ENCODE data around the gene TRMT112.

The TRMT112 gene

DNA sequence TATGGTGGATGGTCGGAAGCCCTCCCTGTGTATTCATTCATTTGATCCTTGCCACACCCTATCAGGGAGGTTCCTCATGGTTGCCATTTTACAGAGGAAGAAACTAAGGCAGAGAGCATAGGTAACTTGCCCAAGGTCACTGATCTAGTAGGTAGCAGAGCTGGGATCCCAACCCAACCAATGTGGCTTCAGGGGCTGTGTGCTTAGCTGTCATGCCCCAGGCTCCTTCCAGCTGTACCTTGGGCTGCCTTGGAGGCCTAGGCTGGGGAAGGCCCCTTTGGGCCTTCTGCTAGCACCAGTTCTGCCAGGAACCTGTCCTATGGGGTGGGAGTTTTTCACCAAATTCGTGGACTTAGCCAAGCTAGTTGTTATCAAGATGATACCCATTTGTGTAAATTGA is 41.5 kb downstream of the TRMT112 start:
- no peak for DNase-seq
- H3K4me1 Mint-ChIP-seq = peaks cover 14% of the 10 kb centered on the region
- no peak overlapping the region for H3K4me3 Mint-ChIP-seq
- TF ChIP-seq, protein P1, sequence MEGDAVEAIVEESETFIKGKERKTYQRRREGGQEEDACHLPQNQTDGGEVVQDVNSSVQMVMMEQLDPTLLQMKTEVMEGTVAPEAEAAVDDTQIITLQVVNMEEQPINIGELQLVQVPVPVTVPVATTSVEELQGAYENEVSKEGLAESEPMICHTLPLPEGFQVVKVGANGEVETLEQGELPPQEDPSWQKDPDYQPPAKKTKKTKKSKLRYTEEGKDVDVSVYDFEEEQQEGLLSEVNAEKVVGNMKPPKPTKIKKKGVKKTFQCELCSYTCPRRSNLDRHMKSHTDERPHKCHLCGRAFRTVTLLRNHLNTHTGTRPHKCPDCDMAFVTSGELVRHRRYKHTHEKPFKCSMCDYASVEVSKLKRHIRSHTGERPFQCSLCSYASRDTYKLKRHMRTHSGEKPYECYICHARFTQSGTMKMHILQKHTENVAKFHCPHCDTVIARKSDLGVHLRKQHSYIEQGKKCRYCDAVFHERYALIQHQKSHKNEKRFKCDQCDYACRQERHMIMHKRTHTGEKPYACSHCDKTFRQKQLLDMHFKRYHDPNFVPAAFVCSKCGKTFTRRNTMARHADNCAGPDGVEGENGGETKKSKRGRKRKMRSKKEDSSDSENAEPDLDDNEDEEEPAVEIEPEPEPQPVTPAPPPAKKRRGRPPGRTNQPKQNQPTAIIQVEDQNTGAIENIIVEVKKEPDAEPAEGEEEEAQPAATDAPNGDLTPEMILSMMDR (IDR thresholded peaks at IDR 0.05) = no peak
- H3K9me3 Mint-ChIP-seq = no peaks in the 10 kb centered on the region
- H3K36me3 Mint-ChIP-seq (ENCODE audit: low read depth) = no peaks in the 10 kb centered on the region
- no peaks in the 10 kb centered on the region for H3K27me3 Mint-ChIP-seq (ENCODE audit: low read depth, poor library complexity)
- no peak overlapping the region for H3K27ac Mint-ChIP-seq

DNA sequence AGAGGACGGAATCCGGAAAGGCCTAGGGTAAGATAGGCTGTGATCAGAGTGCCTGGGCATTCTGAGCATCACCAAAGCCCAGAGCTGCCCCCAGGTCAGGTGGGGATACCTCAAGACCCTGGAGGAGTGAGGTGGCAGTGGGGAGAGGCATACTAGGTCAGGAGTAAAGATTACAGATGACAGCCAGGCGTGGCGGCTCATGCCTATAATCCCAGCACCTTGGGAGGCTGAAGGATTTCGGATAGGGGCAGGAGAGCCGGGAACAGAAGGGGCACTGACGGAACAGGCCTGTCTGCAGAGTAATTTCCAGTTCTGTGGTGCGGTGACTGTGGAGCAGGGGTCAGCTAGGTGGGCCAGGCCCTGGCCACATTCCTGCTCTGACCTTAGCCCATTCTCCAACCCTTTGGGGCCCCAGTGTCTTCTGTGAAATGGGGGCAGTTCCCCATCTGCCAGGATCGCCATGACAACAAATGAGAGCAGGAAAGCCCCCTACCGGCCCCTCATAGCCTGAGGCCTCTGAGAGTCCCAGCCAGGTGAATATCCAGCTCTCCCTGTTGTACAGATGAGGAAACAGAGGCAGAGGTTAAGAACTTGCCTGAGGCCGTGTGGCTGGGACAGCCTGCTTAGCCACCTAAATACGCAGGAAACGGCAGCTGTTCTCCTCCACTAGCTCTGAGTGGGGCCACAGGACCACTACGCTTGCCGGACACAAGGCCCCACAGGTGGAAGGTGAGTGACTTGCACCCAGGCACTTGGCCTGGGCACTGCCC is 42.1 kb downstream of the TRMT112 start:
- TF ChIP-seq, protein P1 (IDR thresholded peaks at IDR 0.05) = no peak
- H3K27me3 Mint-ChIP-seq (ENCODE audit: low read depth, poor library complexity) = no peaks in the 10 kb centered on the region
- no peak for DNase-seq
- H3K4me1 Mint-ChIP-seq = peaks cover 16% of the 10 kb centered on the region
- H3K27ac Mint-ChIP-seq = peak overlapping the region; percentile 22
- no peaks in the 10 kb centered on the region for H3K9me3 Mint-ChIP-seq
- H3K36me3 Mint-ChIP-seq (ENCODE audit: low read depth) = no peaks in the 10 kb centered on the region
- H3K4me3 Mint-ChIP-seq = no peak overlapping the region

DNA sequence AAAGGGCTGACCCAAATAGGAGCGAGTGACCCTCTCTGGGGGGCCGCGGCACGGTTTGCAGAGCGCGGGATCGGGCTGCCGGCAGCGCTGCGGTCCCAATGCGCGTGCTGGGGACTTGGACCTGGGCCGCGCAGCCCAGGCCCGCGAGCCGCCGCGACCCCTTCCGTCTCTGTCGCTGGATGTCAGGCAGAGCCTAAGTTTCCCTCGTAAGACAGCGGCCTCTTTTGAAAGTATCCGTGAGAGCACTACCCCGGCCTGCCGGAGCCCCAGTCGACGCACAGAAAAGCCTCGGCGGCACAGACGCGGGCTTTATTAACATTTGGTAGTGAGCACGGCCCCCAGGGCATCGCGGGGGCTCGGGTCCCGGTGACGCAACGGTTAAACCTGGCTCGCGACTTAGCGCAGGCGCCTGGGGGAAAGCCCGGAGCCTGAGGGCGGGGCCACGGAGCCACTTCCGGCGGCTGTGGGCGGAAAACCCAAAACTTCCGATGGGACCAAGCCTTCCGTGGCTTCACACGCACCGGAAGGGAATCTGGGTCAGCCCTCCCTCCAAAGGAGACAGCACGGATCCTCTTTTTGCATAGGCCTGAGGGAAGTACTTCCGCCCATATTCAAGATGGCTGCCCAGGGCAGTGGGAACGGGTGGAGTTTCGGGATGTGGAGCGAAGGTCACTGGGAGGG is 47.7 kb downstream of the TRMT112 start:
- peak overlapping the region; percentile 100 for H3K27ac Mint-ChIP-seq
- peak; percentile 97 for DNase-seq
- TF ChIP-seq, protein P1 (IDR thresholded peaks at IDR 0.05) = no peak
- H3K36me3 Mint-ChIP-seq (ENCODE audit: low read depth) = no peaks in the 10 kb centered on the region
- no peaks in the 10 kb centered on the region for H3K27me3 Mint-ChIP-seq (ENCODE audit: low read depth, poor library complexity)
- no peaks in the 10 kb centered on the region for H3K9me3 Mint-ChIP-seq
- H3K4me1 Mint-ChIP-seq = peaks cover 34% of the 10 kb centered on the region
- H3K4me3 Mint-ChIP-seq = peak overlapping the region; percentile 97

DNA sequence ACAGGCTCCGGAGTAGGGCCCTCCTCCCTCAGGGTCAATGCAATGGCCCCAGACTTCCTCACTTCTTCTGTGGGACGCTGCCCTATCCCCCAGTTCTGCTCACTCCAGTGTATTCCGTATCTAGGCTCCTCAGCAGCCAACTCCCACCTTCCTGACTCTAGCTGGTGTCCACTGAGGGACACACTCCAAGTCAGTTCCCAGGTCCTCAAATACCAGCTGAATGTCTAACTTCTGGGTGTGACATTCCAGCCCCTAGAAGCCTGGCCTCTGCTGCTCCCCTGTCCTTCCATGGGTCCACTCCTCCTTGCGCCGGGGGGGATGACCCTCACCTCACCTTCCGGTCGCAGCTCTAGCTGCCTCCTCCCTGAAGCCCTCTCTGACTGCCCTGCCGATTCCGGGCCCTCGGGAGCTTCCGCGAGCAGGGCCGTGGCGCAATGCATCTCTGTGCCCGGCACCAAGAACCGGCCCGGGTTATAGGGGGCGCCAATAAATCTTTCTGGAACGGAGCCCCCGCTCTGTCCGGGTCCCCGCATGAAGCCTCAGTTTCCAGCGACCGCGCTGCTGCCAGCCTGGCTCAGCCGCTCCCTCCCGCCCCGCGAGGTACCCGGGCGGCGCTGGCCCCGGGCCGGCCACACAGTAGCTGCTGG is 48.3 kb downstream of the TRMT112 start:
- Mint-ChIP-seq H3K36me3 (ENCODE audit: low read depth) (no peaks in the 10 kb centered on the region), H3K9me3 (no peaks in the 10 kb centered on the region), H3K4me1 (peaks cover 40% of the 10 kb centered on the region), H3K27me3 (ENCODE audit: low read depth, poor library complexity) (no peaks in the 10 kb centered on the region), H3K4me3 (peak overlapping the region; percentile 97), H3K27ac (peak overlapping the region; percentile 98)
- TF ChIP-seq, protein P1 (IDR thresholded peaks at IDR 0.05) = no peak
- peak; percentile 46 for DNase-seq

DNA sequence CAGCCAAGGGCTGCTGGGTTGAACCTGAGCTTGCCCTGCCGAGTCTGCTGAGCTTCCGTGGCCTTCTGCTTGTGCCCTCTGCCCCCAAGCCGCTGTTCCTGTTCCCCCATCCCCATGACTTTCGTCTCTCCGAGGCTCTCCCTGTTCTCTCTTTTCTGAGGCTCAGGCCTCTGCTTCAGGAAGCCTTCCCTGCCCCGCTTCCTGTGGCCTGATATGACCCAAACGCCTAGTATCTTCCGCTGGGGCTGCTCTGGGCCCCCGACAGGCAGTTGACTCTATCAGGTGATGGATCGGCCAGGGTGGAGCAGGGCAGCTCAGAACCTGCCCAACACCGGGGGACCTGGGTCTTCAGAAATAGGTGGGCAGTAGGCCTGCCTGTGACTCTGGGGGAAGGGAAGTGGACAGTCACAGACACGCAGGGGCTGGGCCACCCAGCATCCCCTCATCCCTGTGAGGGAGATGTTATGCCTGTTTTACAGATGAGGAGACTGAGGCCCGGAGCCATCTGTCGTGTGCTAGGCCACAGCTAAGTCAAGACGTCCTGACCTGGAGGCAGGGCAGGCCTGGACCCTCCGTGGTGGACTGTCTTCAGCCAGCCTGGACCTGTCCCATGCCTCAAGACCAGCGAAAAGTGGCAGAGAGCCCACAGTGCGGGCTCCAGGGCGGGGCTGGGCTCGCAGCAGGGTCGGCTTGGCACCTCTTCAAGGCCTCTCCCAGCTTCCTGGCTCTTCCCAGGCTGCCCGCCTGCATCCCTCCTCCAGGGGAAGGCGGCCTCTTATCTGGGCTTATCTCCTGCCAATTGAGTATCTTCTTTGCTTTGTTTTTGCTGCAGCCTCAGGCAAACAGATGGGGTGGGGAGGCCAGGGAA is 49.1 kb downstream of the TRMT112 start:
- H3K4me1 Mint-ChIP-seq = peaks cover 47% of the 10 kb centered on the region
- H3K4me3 Mint-ChIP-seq = peak overlapping the region; percentile 97
- TF ChIP-seq, protein P1 (IDR thresholded peaks at IDR 0.05) = no peak
- no peaks in the 10 kb centered on the region for H3K9me3 Mint-ChIP-seq
- peak overlapping the region; percentile 98 for H3K27ac Mint-ChIP-seq
- no peak for DNase-seq
- H3K36me3 Mint-ChIP-seq (ENCODE audit: low read depth) = peaks cover under 1% of the 10 kb centered on the region
- no peaks in the 10 kb centered on the region for H3K27me3 Mint-ChIP-seq (ENCODE audit: low read depth, poor library complexity)
